Esophagus squamous epithelium (tissue), 5 donors: Measurements from ENCODE around the gene TYRO3. TPM values are rescaled to one million over a fixed set of nuclear protein-coding genes. Genes with fewer than 3 reads are reported as not detected.

Experiments
- DNase-seq: peaks from one replicate; lab custom pipeline; 2025; lab: John Stamatoyannopoulos, UW
- H3K27ac ChIP-seq, 4 donors: fragments of 200-600 bp; sonication (generic); one replicate each; pipeline ENCODE4 v1.5.1; 2016 to 2019; ENCODE audit warnings: mild to moderate bottlenecking in 1 of 4
- H3K27me3 ChIP-seq, 4 donors: fragments of 200-600 bp; sonication (generic); 1 replicate in 3 of 4; 2 replicates in 1 of 4; pipeline versions ENCODE4 v1.5.1 to v1.6.0; 2017 to 2021; ENCODE audit warnings: antibody characterized with exemption in 1 of 4
- H3K36me3 ChIP-seq, 3 donors: fragments of 200-600 bp; sonication (generic); one replicate each; pipeline ENCODE4 v1.5.1; 2016 to 2019
- H3K4me1 ChIP-seq, 3 donors: fragments of 200-600 bp; sonication (generic); one replicate each; pipeline ENCODE4 v1.5.1; 2017 to 2019
- H3K4me3 ChIP-seq, 4 donors: fragments of 200-600 bp; sonication (generic); 1 replicate in 3 of 4; 2 replicates in 1 of 4; pipeline ENCODE4 v1.5.1; 2016 to 2019; ENCODE audit warnings: mild to moderate bottlenecking in 2 of 4, moderate library complexity in 1 of 4
- H3K9me3 ChIP-seq, 3 donors: fragments of 200-600 bp; sonication (generic); one replicate each; pipeline ENCODE4 v1.5.1; 2016 to 2019
- POLR2A ChIP-seq, 4 donors: fragments of 450-650 bp; IDR thresholded peaks; one replicate each; pipeline ENCODE4 v1.6.1; 2017; ENCODE audit warnings: antibody characterized with exemption in 4 of 4, mild to moderate bottlenecking in 4 of 4, moderate library complexity in 3 of 4
- WGBS, 2 donors: methylation state at CpG; one replicate each; pipeline ENCODE4 v1.1.5; 2018; 5-methylcytosine and 5-hydroxymethylcytosine counted together
- intact Hi-C: fragments of 100-400 bp; cut with DNase I; formaldehyde crosslinking; loops from one replicate; pipeline ENCODE4 v1.15.0; 2022
- total RNA-seq, 4 donors: library from RNA; depleted of rRNA; stranded (reverse); fragments of >200 nt; gene quantifications; one replicate each; pipeline ENCODE4 v1.1.0, GENCODE V29; 2016
- TF ChIP-seq, protein P1 (sequence below), 6 experiments: fragments of 450-650 bp in 4 of 6; fragments of 200-600 bp in 2 of 6; sonication (generic) in 2 of 6; IDR thresholded peaks; one replicate each; pipeline ENCODE4 v1.5.1; 2016 to 2019; ENCODE audit warnings: antibody characterized with exemption in 6 of 6, mild to moderate bottlenecking in 4 of 6, moderate library complexity in 4 of 6
- donor health status: DM: yes; HTN: yes; CAD: no.

Gene TYRO3
- total RNA-seq, 4 donors from 2014 or later = 6.5 to 16.9 (median 11.2) TPM

DNA sequence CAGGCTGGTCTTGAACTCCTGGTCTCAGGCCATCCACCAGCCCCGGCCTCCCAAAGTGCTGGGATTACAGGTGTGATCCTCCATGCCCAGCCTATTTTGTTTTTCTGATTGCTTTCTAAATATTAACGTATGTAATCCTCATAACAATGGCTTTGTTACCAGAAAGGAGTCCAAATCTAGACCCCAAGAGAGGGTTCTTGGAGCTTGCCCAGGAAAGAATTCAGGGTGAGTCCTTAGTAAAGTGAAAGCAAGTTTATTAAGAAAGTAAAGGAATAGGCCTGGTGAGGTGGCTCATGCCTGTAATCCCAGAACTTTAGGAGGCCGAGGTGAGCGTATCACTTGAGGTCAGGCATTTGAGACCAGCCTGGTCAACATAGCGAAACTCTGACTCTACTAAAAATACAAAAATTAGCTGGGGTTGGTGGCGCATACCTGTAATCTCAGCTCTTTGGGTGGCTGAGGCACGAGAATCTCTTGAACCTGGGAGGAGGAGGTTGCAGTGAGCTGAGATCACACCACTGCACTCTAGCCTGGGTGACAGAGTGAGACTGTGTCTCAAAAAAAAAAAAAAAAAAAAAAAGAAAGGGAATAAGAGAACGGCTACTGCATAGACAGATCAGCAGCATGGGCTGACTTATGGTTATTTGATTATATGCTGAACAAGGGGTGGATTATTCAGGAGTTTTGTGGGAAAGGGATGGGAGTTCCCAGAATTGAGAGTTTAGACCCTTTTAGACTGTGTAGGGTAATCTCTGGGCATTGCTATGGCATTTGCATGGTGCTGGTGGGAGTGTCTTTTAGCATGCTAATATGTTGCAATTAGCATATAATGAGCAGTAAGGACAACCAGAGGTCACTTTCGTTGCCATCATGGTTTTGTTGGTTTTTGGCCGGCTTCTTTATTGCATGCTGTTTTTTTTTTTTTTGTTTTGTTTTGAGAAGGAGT is 36.1 kb downstream of the TYRO3 start:
- TF ChIP-seq, protein P1, sequence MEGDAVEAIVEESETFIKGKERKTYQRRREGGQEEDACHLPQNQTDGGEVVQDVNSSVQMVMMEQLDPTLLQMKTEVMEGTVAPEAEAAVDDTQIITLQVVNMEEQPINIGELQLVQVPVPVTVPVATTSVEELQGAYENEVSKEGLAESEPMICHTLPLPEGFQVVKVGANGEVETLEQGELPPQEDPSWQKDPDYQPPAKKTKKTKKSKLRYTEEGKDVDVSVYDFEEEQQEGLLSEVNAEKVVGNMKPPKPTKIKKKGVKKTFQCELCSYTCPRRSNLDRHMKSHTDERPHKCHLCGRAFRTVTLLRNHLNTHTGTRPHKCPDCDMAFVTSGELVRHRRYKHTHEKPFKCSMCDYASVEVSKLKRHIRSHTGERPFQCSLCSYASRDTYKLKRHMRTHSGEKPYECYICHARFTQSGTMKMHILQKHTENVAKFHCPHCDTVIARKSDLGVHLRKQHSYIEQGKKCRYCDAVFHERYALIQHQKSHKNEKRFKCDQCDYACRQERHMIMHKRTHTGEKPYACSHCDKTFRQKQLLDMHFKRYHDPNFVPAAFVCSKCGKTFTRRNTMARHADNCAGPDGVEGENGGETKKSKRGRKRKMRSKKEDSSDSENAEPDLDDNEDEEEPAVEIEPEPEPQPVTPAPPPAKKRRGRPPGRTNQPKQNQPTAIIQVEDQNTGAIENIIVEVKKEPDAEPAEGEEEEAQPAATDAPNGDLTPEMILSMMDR (IDR thresholded peaks at IDR 0.05) = no peak
- TF ChIP-seq POLR2A (IDR thresholded peaks at IDR 0.05) = no peak
- 69 to 86% methylated on average over 10 of the region's 10 CpGs for WGBS, 2 donors
- Histone ChIP-seq H3K36me3 (no peaks in the 10 kb centered on the region), H3K27ac (no peak overlapping the region), H3K4me1 (peaks cover 0 to 8% (median 0%) of the 10 kb centered on the region in 3 donors), H3K4me3 (no peak overlapping the region), H3K9me3 (no peaks in the 10 kb centered on the region), H3K27me3 (peaks cover 0 to 4% (median 0%) of the 10 kb centered on the region in 4 donors)
- no peak for DNase-seq
- intact Hi-C loops = no loop called here

DNA sequence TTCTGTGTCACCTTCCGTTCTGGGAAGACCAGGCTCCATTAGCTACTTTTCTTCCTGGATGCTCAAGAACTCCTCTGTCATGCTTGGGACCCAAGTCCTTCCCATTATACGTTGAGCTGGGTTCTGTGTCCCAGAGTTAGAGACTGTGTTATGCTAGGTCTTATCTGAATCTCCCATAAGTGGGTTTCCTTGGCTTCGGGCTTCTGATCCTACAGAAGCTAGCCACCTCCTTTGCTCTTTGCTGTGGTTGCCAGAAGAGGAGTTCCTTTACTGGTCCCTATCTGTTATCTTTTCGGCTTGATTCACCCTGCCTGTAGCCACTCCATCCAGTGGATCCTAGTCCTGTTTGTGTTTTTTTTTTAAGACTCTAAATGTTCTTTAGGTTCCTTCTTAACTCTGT is 38.0 kb downstream of the TYRO3 start:
- Histone ChIP-seq H3K27ac (no peak overlapping the region), H3K36me3 (no peaks in the 10 kb centered on the region), H3K27me3 (no peaks in the 10 kb centered on the region), H3K4me3 (no peak overlapping the region), H3K4me1 (peaks cover 0 to 8% (median 0%) of the 10 kb centered on the region in 3 donors), H3K9me3 (no peaks in the 10 kb centered on the region)
- WGBS, 2 donors = 83 to 86% methylated on average over 4 of the region's 4 CpGs
- no peak for DNase-seq
- TF ChIP-seq POLR2A (IDR thresholded peaks at IDR 0.05) = no peak
- TF ChIP-seq, protein P1 (IDR thresholded peaks at IDR 0.05) = no peak
- intact Hi-C loops = no loop called here

DNA sequence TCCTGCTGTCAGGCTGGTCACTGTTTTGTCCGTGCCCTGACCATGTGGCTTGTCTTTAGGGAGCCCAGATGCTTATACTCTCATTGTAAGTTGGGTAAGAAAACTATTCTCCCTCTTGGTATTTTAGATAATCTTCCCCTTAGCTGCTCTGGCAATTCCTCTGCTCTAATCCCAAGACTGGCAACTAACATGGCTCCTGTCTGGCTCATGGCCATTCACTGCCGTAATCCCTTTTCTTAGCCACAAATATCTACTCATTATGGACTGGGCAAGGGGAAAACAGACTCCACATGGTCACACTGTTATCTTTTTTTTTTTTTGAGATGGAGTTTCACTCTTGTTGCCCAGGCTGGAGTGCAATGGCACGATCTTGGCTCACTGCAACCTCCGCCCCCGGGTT is 38.8 kb downstream of the TYRO3 start:
- Histone ChIP-seq H3K27ac (no peak overlapping the region), H3K36me3 (no peaks in the 10 kb centered on the region), H3K27me3 (no peaks in the 10 kb centered on the region), H3K9me3 (no peaks in the 10 kb centered on the region), H3K4me1 (peaks cover 0 to 3% (median 0%) of the 10 kb centered on the region in 3 donors), H3K4me3 (no peak overlapping the region)
- intact Hi-C loops = no loop called here
- 90% methylated on average over 5 of the region's 5 CpGs for WGBS, 2 donors
- no peak for DNase-seq
- TF ChIP-seq, protein P1 (IDR thresholded peaks at IDR 0.05) = no peak
- TF ChIP-seq POLR2A (IDR thresholded peaks at IDR 0.05) = no peak

DNA sequence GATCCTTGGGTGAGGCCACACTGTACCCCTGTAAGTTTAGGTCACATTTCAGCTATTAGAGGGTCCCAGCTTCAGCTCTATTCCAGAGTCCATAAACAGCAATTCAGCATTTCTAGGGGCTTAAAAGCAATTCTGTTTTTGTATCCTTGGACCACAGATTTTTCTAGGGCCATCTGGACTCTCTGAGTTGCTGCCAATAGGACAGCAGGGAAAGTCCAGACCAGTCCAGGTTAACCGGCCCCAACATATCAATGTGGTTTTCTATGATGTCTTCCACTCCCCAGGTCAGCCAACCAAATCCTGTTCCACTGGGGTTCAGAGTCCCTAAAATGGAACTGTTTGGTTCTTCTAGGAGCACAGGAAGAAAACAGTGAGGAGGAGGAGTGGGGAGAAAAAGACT is 40.0 kb downstream of the TYRO3 start:
- Histone ChIP-seq H3K4me1 (peaks cover 0 to 5% (median 4%) of the 10 kb centered on the region in 3 donors), H3K9me3 (no peaks in the 10 kb centered on the region), H3K36me3 (no peaks in the 10 kb centered on the region), H3K27me3 (no peaks in the 10 kb centered on the region), H3K4me3 (no peak overlapping the region), H3K27ac (no peak overlapping the region)
- intact Hi-C loops = no loop called here
- no peak for DNase-seq
- 70% methylated on average over 1 of the region's 1 CpG; no CpG with 5 or more reads in 1 of the 2 donors for WGBS, 2 donors
- no peak for TF ChIP-seq POLR2A (IDR thresholded peaks at IDR 0.05)
- TF ChIP-seq, protein P1 (IDR thresholded peaks at IDR 0.05) = no peak

DNA sequence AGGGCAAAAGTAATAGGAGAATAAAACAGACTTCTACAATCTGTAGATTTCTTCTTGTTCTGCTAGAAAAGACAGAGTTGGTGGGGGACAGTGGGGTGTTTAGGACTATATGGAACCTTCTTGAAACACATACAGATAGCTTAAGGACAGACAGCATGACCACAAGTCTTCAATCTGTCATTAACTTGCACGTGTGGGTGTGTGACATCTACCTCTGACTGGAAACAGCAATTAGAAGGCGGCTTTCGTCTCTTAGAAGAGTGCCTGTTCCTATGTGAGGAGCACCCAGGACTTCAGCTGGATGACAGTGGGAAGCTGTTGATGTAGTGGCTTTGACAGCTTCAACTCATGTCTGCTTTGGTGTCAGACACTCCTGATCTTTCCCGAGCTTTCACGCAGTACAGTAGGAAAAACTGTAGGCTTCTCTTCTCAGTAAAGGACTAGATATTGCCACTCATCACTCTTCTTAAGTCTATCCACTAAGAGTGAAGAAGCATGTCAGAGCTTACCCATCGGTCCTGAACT is 44.5 kb downstream of the TYRO3 start:
- DNase-seq = no peak
- no peak overlapping the region for H3K27ac ChIP-seq
- H3K4me1 ChIP-seq = peaks cover 0 to 12% (median 6%) of the 10 kb centered on the region in 3 donors
- TF ChIP-seq, protein P1 (IDR thresholded peaks at IDR 0.05) = no peak
- no peaks in the 10 kb centered on the region for H3K27me3 ChIP-seq
- H3K9me3 ChIP-seq = no peaks in the 10 kb centered on the region
- H3K36me3 ChIP-seq = no peaks in the 10 kb centered on the region
- intact Hi-C loops = no loop called here
- no peak overlapping the region for H3K4me3 ChIP-seq
- 66 to 76% methylated on average over 6 of the region's 6 CpGs for WGBS, 2 donors
